Smooth muscle cell (in vitro differentiated cells): ENCODE measurements around the gene CGNL1. TPM values are rescaled to one million over a fixed set of nuclear protein-coding genes. Genes with fewer than 3 reads are reported as not detected.

Source experiments
- DNase-seq: peaks from one replicate; lab custom pipeline; 2025; ENCODE audit not compliant: unreplicated experiment; lab: John Stamatoyannopoulos, UW
- H2AFZ ChIP-seq: fragments of 200-600 bp; sonication (generic); 2 replicates; pipeline ENCODE4 v1.6.0; 2016; ENCODE audit warnings: antibody characterized with exemption, low read depth, mild to moderate bottlenecking
- H3F3A ChIP-seq: fragments of 200-600 bp; sonication (generic); 2 replicates; pipeline ENCODE4 v1.6.0; 2017; ENCODE audit warnings: antibody characterized with exemption, low read depth
- H3K27ac ChIP-seq: fragments of 200-600 bp; sonication (generic); 2 replicates; pipeline ENCODE4 v1.5.1; 2016; ENCODE audit warnings: low read depth, mild to moderate bottlenecking
- H3K27me3 ChIP-seq: fragments of 200-600 bp; sonication (generic); 2 replicates; pipeline ENCODE4 v1.6.1; 2016; ENCODE audit warnings: low read depth, mild to moderate bottlenecking
- H3K36me3 ChIP-seq: fragments of 200-600 bp; sonication (generic); 2 replicates; pipeline ENCODE4 v1.5.1; 2016; ENCODE audit warnings: low read depth
- H3K4me1 ChIP-seq: fragments of 200-600 bp; sonication (generic); 2 replicates; pipeline ENCODE4 v1.5.1; 2016; ENCODE audit warnings: low read depth
- H3K4me2 ChIP-seq: fragments of 200-600 bp; sonication (generic); 2 replicates; pipeline ENCODE4 v1.6.0; 2016; ENCODE audit warnings: mild to moderate bottlenecking
- H3K4me3 ChIP-seq: fragments of 200-600 bp; sonication (generic); 2 replicates; pipeline ENCODE4 v1.5.1; 2016; ENCODE audit warnings: mild to moderate bottlenecking
- H3K79me2 ChIP-seq: fragments of 200-600 bp; sonication (generic); 2 replicates; pipeline ENCODE4 v1.6.0; 2016; ENCODE audit warnings: low read depth, mild to moderate bottlenecking
- H3K9ac ChIP-seq: fragments of 200-600 bp; sonication (generic); 2 replicates; pipeline ENCODE4 v1.6.0; 2016; ENCODE audit warnings: low read depth
- H3K9me3 ChIP-seq: fragments of 200-600 bp; sonication (generic); replicated peaks from 2 replicates; pipeline ENCODE4 v1.5.1; 2016; ENCODE audit warnings: low read depth
- H4K20me1 ChIP-seq: fragments of 200-600 bp; sonication (generic); 2 replicates; pipeline ENCODE4 v1.6.0; 2016; ENCODE audit warnings: low read depth
- WGBS: methylation state at CpG from one replicate; pipeline ENCODE4 v1.1.7; 2016; ENCODE audit warnings: low lambda C conversion rate; 5-methylcytosine and 5-hydroxymethylcytosine counted together
- polyA plus RNA-seq: library from polyadenylated mRNA; unstranded; fragments of >200 nt; fragmentation: Nextera tagmentation; extraction: Ambion mirVana; gene quantifications from 2 replicates; pipeline ENCODE4 v1.2.1, GENCODE V29; 2016
- total RNA-seq: library from RNA; depleted of rRNA; stranded (reverse); fragments of >200 nt; gene quantifications from 2 replicates; pipeline ENCODE4 v1.2.3, GENCODE V29; 2014
- TF ChIP-seq, protein P1 (sequence below): fragments of 200-600 bp; sonication (generic); IDR thresholded peaks from 2 replicates; pipeline ENCODE4 v1.5.1; 2017; ENCODE audit warnings: borderline replicate concordance, mild to moderate bottlenecking, antibody characterized with exemption; ENCODE audit not compliant: insufficient read depth, poor library complexity, severe bottlenecking

Gene CGNL1
- total and polyA plus RNA-seq, 2 experiments from 2014 or later, result 4.2 to 9.5 TPM

DNA sequence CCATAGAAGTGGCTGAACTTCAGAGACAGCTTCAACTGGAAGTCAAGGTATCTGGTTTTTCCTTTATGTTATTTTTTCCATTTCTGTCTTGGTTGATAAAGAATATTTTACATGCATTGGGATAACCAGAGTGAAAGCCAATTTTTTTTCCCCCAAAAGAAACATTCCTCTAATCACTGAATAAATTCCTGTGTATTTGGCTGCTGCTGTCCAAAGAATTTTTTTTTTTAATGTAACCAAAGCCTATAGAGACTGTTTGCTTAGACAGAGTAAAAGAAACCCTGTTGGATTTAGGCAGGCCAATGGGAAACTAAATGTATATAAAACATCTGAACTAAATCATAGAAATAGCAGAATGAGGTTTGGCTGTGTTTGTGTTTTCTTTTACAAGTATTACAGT lies 75.2 kb downstream of the CGNL1 start:
- no peak overlapping the region for H2AFZ ChIP-seq
- H3K4me3 ChIP-seq, result no peak overlapping the region
- H3K79me2 ChIP-seq, result no peaks in the 10 kb centered on the region
- H3F3A ChIP-seq, result no peaks in the 10 kb centered on the region
- H4K20me1 ChIP-seq, result no peaks in the 10 kb centered on the region
- H3K9ac ChIP-seq, result no peak overlapping the region
- DNase-seq, result no peak
- H3K4me1 ChIP-seq, result no peaks in the 10 kb centered on the region
- no peak overlapping the region for H3K27ac ChIP-seq
- TF ChIP-seq, protein P1, sequence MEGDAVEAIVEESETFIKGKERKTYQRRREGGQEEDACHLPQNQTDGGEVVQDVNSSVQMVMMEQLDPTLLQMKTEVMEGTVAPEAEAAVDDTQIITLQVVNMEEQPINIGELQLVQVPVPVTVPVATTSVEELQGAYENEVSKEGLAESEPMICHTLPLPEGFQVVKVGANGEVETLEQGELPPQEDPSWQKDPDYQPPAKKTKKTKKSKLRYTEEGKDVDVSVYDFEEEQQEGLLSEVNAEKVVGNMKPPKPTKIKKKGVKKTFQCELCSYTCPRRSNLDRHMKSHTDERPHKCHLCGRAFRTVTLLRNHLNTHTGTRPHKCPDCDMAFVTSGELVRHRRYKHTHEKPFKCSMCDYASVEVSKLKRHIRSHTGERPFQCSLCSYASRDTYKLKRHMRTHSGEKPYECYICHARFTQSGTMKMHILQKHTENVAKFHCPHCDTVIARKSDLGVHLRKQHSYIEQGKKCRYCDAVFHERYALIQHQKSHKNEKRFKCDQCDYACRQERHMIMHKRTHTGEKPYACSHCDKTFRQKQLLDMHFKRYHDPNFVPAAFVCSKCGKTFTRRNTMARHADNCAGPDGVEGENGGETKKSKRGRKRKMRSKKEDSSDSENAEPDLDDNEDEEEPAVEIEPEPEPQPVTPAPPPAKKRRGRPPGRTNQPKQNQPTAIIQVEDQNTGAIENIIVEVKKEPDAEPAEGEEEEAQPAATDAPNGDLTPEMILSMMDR, result no peak
- no peaks in the 10 kb centered on the region for H3K36me3 ChIP-seq
- H3K27me3 ChIP-seq, result no peaks in the 10 kb centered on the region
- H3K9me3 ChIP-seq, result no peaks in the 10 kb centered on the region
- H3K4me2 ChIP-seq, result no peak overlapping the region

- 95% methylated on average over 11 of the region's 11 CpGs for WGBS
- DNase-seq, result no peak
- Histone ChIP-seq H3K79me2 (no peaks in the 10 kb centered on the region), H3K36me3 (no peaks in the 10 kb centered on the region), H3F3A (no peaks in the 10 kb centered on the region), H3K4me3 (no peak overlapping the region), H3K4me2 (no peak overlapping the region), H3K9me3 (no peaks in the 10 kb centered on the region), H2AFZ (no peak overlapping the region), H3K27ac (no peak overlapping the region), H3K27me3 (no peaks in the 10 kb centered on the region), H3K9ac (no peak overlapping the region), H4K20me1 (no peaks in the 10 kb centered on the region), H3K4me1 (no peaks in the 10 kb centered on the region)
- TF ChIP-seq, protein P1, result no peak
Observed at GRCh38 chr15:57452090-57452754, 75.9 kb downstream of the CGNL1 start.

DNA sequence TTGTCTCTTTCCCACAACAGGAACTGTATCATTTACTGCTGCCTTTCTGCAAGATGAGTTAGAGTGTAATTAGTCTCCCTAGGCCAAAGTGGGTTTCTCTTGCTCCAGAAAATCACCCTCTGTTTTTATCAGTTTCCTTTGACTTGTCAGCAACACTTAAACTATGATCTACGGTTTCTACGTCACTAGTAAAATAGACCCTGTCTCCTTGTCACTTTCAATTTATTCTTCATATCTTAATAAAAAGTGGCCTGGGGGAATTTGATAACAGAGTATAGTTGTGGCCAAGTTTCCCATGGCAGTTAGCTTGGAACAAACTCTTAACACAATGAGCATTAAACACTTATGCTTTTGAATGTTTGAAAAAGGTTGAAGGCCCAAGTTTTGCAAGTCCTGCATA lies 79.6 kb downstream of the CGNL1 start:
- DNase-seq, result no peak
- no peaks in the 10 kb centered on the region for H3K27me3 ChIP-seq
- H3K27ac ChIP-seq, result no peak overlapping the region
- H2AFZ ChIP-seq, result no peak overlapping the region
- no peaks in the 10 kb centered on the region for H4K20me1 ChIP-seq
- H3K79me2 ChIP-seq, result no peaks in the 10 kb centered on the region
- no peak overlapping the region for H3K4me2 ChIP-seq
- no peaks in the 10 kb centered on the region for H3K9me3 ChIP-seq
- WGBS, result 65% methylated on average over 2 of the region's 2 CpGs
- no peak overlapping the region for H3K9ac ChIP-seq
- TF ChIP-seq, protein P1, result no peak
- H3K4me1 ChIP-seq, result no peaks in the 10 kb centered on the region
- H3K4me3 ChIP-seq, result no peak overlapping the region
- H3K36me3 ChIP-seq, result no peaks in the 10 kb centered on the region
- no peaks in the 10 kb centered on the region for H3F3A ChIP-seq

- Histone ChIP-seq H3K27me3 (no peaks in the 10 kb centered on the region), H4K20me1 (no peaks in the 10 kb centered on the region), H3K9me3 (no peaks in the 10 kb centered on the region), H3F3A (no peaks in the 10 kb centered on the region), H3K79me2 (no peaks in the 10 kb centered on the region), H3K4me1 (no peaks in the 10 kb centered on the region), H3K36me3 (no peaks in the 10 kb centered on the region), H3K27ac (no peak overlapping the region), H3K4me3 (no peak overlapping the region), H3K4me2 (no peak overlapping the region), H2AFZ (no peak overlapping the region), H3K9ac (no peak overlapping the region)
- WGBS, result 64% methylated on average over 4 of the region's 4 CpGs
- TF ChIP-seq, protein P1, result no peak
- DNase-seq, result no peak
Observed at GRCh38 chr15:57456559-57456958, 80.3 kb downstream of the CGNL1 start.
